H9 (cell line): Measurements from ENCODE around the gene SEMA7A. TPM values are rescaled to one million over a fixed set of nuclear protein-coding genes. Genes with fewer than 3 reads are reported as not detected.
"Not testable (repeated sequence)": the region's sequence is repeated elsewhere in the genome, so short reads cannot be mapped to it uniquely, and the experiment has no call there.

ENCODE experiments used
- DNase-seq: peaks from one replicate; pipeline ENCODE4 v3.0.0-alpha.2; 2017
- H2AFZ ChIP-seq: one replicate; pipeline ENCODE4 v1.6.1; 2013; ENCODE audit warnings: mild to moderate bottlenecking, low read length, control low read depth, moderate library complexity
- H2AK5ac ChIP-seq: 2 replicates; pipeline ENCODE4 v1.6.1; 2013; ENCODE audit warnings: low read length, control low read depth, mixed read lengths; ENCODE audit not compliant: insufficient read length
- H2BK120ac ChIP-seq: one replicate; pipeline ENCODE4 v1.6.1; 2013; ENCODE audit warnings: low read depth, mild to moderate bottlenecking, low read length, control low read depth, inconsistent platforms; ENCODE audit not compliant: poor library complexity, severe bottlenecking
- H2BK12ac ChIP-seq: 2 replicates; pipeline ENCODE4 v1.6.1; 2013; ENCODE audit warnings: low read length, control low read depth, mixed read lengths, low read depth; ENCODE audit not compliant: insufficient read length
- H2BK15ac ChIP-seq: 2 replicates; pipeline ENCODE4 v1.6.1; 2013; ENCODE audit warnings: low read depth, low read length, control low read depth
- H2BK20ac ChIP-seq: one replicate; pipeline ENCODE4 v1.6.1; 2013; ENCODE audit warnings: low read depth, mild to moderate bottlenecking, low read length, control low read depth, inconsistent platforms; ENCODE audit not compliant: poor library complexity, severe bottlenecking
- H2BK5ac ChIP-seq: 2 replicates; pipeline ENCODE4 v1.6.1; 2013; ENCODE audit warnings: low read length, control low read depth, mixed read lengths; ENCODE audit not compliant: insufficient read length
- H3K14ac ChIP-seq: 2 replicates; pipeline ENCODE4 v1.6.1; 2013; ENCODE audit warnings: low read length, control low read depth; ENCODE audit not compliant: insufficient read depth
- H3K18ac ChIP-seq: 2 replicates; pipeline ENCODE4 v1.6.1; 2013; ENCODE audit warnings: low read depth, mild to moderate bottlenecking, mixed read lengths, low read length, control low read depth; ENCODE audit not compliant: insufficient read length
- H3K23ac ChIP-seq: 2 replicates; pipeline ENCODE4 v1.6.1; 2013; ENCODE audit warnings: low read length, control low read depth, mixed read lengths, low read depth; ENCODE audit not compliant: insufficient read length
- H3K23me2 ChIP-seq: 2 replicates; pipeline ENCODE4 v1.6.1; 2013; ENCODE audit warnings: low read depth, mild to moderate bottlenecking, mixed read lengths, low read length, control low read depth; ENCODE audit not compliant: insufficient read length, poor library complexity, severe bottlenecking
- H3K27ac ChIP-seq: 2 replicates; pipeline ENCODE4 v1.5.1; 2013; ENCODE audit warnings: low read length, control low read depth, mixed read lengths, low read depth; ENCODE audit not compliant: insufficient read length
- H3K27me3 ChIP-seq: 2 replicates; pipeline ENCODE4 v1.6.1; 2013; ENCODE audit warnings: low read length, control low read depth, inconsistent platforms; ENCODE audit not compliant: insufficient read depth
- H3K4ac ChIP-seq: 2 replicates; pipeline ENCODE4 v1.6.1; 2013; ENCODE audit warnings: low read depth, mild to moderate bottlenecking, control low read depth, inconsistent platforms, low read length, moderate library complexity
- H3K4me1 ChIP-seq: 2 replicates; pipeline ENCODE4 v1.6.1; 2013; ENCODE audit warnings: low read length, control low read depth, inconsistent platforms; ENCODE audit not compliant: insufficient read depth
- H3K4me2 ChIP-seq: 2 replicates; pipeline ENCODE4 v1.6.1; 2013; ENCODE audit warnings: low read length, control low read depth, mixed read lengths; ENCODE audit not compliant: insufficient read length, insufficient read depth
- H3K56ac ChIP-seq: 2 replicates; pipeline ENCODE4 v1.6.1; 2013; ENCODE audit warnings: low read depth, mild to moderate bottlenecking, mixed read lengths, low read length, control low read depth; ENCODE audit not compliant: insufficient read length
- H3K79me1 ChIP-seq: 2 replicates; pipeline ENCODE4 v1.6.1; 2013; ENCODE audit warnings: low read depth, mild to moderate bottlenecking, moderate library complexity, low read length, control low read depth, inconsistent platforms; ENCODE audit not compliant: insufficient read depth, poor library complexity, severe bottlenecking
- H3K79me2 ChIP-seq: 2 replicates; pipeline ENCODE4 v1.6.1; 2013; ENCODE audit warnings: low read length, control low read depth, inconsistent platforms; ENCODE audit not compliant: insufficient read depth
- H3K9ac ChIP-seq: 2 replicates; pipeline ENCODE4 v1.6.1; 2013; ENCODE audit warnings: low read length, control low read depth, mixed read lengths; ENCODE audit not compliant: insufficient read length; ENCODE audit errors: extremely low read depth
- H3K9me3 ChIP-seq: one replicate; pipeline ENCODE4 v1.6.1; 2013; ENCODE audit warnings: low read depth, low read length, inconsistent platforms; ENCODE audit not compliant: control insufficient read depth
- H3T11ph ChIP-seq: one replicate; pipeline ENCODE4 v1.6.1; 2013; ENCODE audit warnings: mild to moderate bottlenecking, low read length, control low read depth, inconsistent platforms
- H4K20me1 ChIP-seq: one replicate; pipeline ENCODE4 v1.6.1; 2013; ENCODE audit not compliant: control insufficient read depth, insufficient read length, insufficient read depth
- H4K5ac ChIP-seq: 2 replicates; pipeline ENCODE4 v1.6.1; 2013; ENCODE audit warnings: low read depth, mild to moderate bottlenecking, mixed read lengths, low read length, control low read depth; ENCODE audit not compliant: insufficient read length
- H4K8ac ChIP-seq: replicated peaks from 2 replicates; pipeline ENCODE4 v1.6.1; 2013; ENCODE audit warnings: low read length, control low read depth, mixed read lengths, low read depth; ENCODE audit not compliant: insufficient read length
- H4K91ac ChIP-seq: 2 replicates; pipeline ENCODE4 v1.6.1; 2013; ENCODE audit warnings: low read depth, mild to moderate bottlenecking, moderate library complexity, mixed read lengths, low read length, control low read depth; ENCODE audit not compliant: insufficient read length
- H3K27ac Mint-ChIP-seq, 3 experiments: 2 replicates in 2 of 3; 3 replicates in 1 of 3; pipeline ENCODE4 v1.8.0; 2020 to 2021; ENCODE audit warnings: mixed read lengths in 3 of 3, mild to moderate bottlenecking in 1 of 3, moderate library complexity in 1 of 3
- H3K27me3 Mint-ChIP-seq: 2 replicates; pipeline ENCODE4 v1.8.0; 2021; ENCODE audit warnings: low read depth, mild to moderate bottlenecking, moderate library complexity, mixed read lengths
- H3K36me3 Mint-ChIP-seq, 3 experiments: 2 replicates in 2 of 3; 3 replicates in 1 of 3; pipeline ENCODE4 v1.8.0; 2020 to 2021; ENCODE audit warnings: low read depth in 3 of 3, mixed read lengths in 3 of 3; ENCODE audit not compliant: insufficient read depth in 1 of 3
- H3K4me1 Mint-ChIP-seq, 2 experiments: 2 replicates each; pipeline ENCODE4 v1.8.0; 2020; ENCODE audit warnings: mixed read lengths in 2 of 2
- H3K4me3 Mint-ChIP-seq, 2 experiments: 2 replicates in 1 of 2; 3 replicates in 1 of 2; pipeline ENCODE4 v1.8.0; 2020 to 2021; ENCODE audit warnings: mild to moderate bottlenecking in 2 of 2, mixed read lengths in 2 of 2, moderate library complexity in 1 of 2
- H3K9me3 Mint-ChIP-seq, 2 experiments: 2 replicates in 1 of 2; 3 replicates in 1 of 2; pipeline ENCODE4 v1.8.0; 2020; ENCODE audit warnings: mild to moderate bottlenecking in 2 of 2, mixed read lengths in 2 of 2, moderate library complexity in 1 of 2
- WGBS: extraction: QIAGEN DNeasy Blood & Tissue Kit; methylation state at CpG from one replicate; pipeline ENCODE4 v1.1.7; 2013; ENCODE audit warnings: missing lambda C conversion rate, low lambda C conversion rate, mixed read lengths; ENCODE audit not compliant: insufficient read length; ENCODE audit errors: extremely low coverage; 5-methylcytosine and 5-hydroxymethylcytosine counted together
- total RNA-seq: library from RNA; stranded (reverse); gene quantifications from 2 replicates; pipeline ENCODE4 v1.2.1, GENCODE V29; 2021
- TF ChIP-seq, protein P1 (sequence below): fragments of 200-600 bp; sonication (generic); conservative IDR thresholded peaks from 3 replicates; pipeline ENCODE4 v1.8.0; 2021; ENCODE audit warnings: antibody characterized with exemption, mild to moderate bottlenecking

Gene SEMA7A
- total RNA-seq, 1 experiment from 2014 or later = 5.7 TPM

DNA sequence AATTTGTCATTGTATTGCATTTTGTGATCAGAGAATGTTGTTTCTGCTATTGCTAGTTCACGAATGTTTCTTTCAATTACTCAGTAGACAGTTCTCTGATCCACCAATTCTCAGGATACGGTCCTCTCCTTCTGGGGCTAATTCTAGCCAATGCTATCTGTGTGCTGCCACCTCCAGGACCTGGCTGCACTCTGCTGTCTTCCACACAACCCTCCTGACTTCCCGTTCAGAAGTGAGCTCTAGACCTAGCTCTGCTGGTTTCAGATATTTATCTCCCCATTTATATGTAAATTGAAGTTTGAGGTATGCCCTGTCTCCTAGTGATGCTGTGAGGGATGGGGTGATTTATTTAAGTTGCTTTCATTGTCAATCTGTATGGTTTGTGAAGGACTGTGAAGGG, 48.9 kb upstream of the SEMA7A start:
- Histone ChIP-seq H3K4ac (no peak overlapping the region), H2AFZ (no peak overlapping the region), H4K20me1 (no peaks in the 10 kb centered on the region), H4K8ac (no peak overlapping the region), H3K4me1 (no peaks in the 10 kb centered on the region; the same call in 1 of the 2 replicates), H3K27ac (peak overlapping the region; percentile 24), H2BK12ac (no peak overlapping the region), H3K79me1 (no peaks in the 10 kb centered on the region), H4K91ac (no peak overlapping the region), H3K23ac (no peak overlapping the region), H3T11ph (no peak overlapping the region), H2BK120ac (no peak overlapping the region), H2AK5ac (no peak overlapping the region), H3K9me3 (no peaks in the 10 kb centered on the region), H4K5ac (no peak overlapping the region), H2BK20ac (no peak overlapping the region), H3K27me3 (no peaks in the 10 kb centered on the region), H3K23me2 (no peaks in the 10 kb centered on the region), H3K18ac (no peak overlapping the region), H2BK5ac (no peak overlapping the region), H3K79me2 (no peaks in the 10 kb centered on the region), H3K9ac (no peak overlapping the region), H3K4me2 (no peak overlapping the region), H3K14ac (no peak overlapping the region), H2BK15ac (no peak overlapping the region), H3K56ac (no peak overlapping the region)
- H3K27ac Mint-ChIP-seq = peak overlapping the region in 1 of 3 experiments; percentile 44; a peak in 2 of 7 replicates
- peak; percentile 66 for DNase-seq
- no peaks in the 10 kb centered on the region; the same call in 1 of the 2 replicates for H3K27me3 Mint-ChIP-seq
- H3K9me3 Mint-ChIP-seq = no peaks in the 10 kb centered on the region; a peak in 1 of 5 replicates
- H3K4me1 Mint-ChIP-seq = peaks cover 6 to 7% of the 10 kb centered on the region in 2 experiments
- H3K36me3 Mint-ChIP-seq = peaks cover 18 to 28% (median 27%) of the 10 kb centered on the region in 3 experiments
- WGBS = no CpG with 5 or more reads among the region's 3 CpGs
- TF ChIP-seq, protein P1, sequence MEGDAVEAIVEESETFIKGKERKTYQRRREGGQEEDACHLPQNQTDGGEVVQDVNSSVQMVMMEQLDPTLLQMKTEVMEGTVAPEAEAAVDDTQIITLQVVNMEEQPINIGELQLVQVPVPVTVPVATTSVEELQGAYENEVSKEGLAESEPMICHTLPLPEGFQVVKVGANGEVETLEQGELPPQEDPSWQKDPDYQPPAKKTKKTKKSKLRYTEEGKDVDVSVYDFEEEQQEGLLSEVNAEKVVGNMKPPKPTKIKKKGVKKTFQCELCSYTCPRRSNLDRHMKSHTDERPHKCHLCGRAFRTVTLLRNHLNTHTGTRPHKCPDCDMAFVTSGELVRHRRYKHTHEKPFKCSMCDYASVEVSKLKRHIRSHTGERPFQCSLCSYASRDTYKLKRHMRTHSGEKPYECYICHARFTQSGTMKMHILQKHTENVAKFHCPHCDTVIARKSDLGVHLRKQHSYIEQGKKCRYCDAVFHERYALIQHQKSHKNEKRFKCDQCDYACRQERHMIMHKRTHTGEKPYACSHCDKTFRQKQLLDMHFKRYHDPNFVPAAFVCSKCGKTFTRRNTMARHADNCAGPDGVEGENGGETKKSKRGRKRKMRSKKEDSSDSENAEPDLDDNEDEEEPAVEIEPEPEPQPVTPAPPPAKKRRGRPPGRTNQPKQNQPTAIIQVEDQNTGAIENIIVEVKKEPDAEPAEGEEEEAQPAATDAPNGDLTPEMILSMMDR = peak; percentile 50; the same call in 2 of the 3 replicates
- H3K4me3 Mint-ChIP-seq = no peak overlapping the region

DNA sequence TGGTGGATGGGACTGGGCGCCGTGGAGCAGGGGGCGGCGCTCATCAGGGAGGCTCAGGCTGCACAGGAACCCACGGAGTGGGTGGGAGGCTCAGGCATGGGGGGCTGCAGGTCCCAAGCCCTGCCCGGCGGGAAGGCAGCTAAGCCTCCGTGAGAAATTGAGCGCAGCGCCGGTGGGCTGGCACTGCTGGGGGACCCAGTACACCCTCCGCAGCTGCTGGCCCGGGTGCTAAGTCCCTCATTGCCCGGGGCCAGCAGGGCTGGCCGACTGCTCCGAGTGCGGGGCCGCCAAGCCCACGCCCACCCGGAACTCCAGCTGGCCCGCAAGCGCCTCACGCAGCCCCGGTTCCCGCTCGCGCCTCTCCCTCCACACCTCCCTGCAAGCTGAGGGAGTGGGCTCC, 46.6 kb upstream of the SEMA7A start:
- H3K4me1 Mint-ChIP-seq, H3K23me2 ChIP-seq, DNase-seq, H3K18ac ChIP-seq, H3T11ph ChIP-seq, H3K4me2 ChIP-seq, H3K27me3 ChIP-seq, H4K5ac ChIP-seq, H3K56ac ChIP-seq, H2BK20ac ChIP-seq, H3K27ac Mint-ChIP-seq, H4K8ac ChIP-seq, H3K27me3 Mint-ChIP-seq, H3K79me1 ChIP-seq, H3K9me3 ChIP-seq, H2BK15ac ChIP-seq, H3K4me1 ChIP-seq, H3K9me3 Mint-ChIP-seq, H3K23ac ChIP-seq, H2AK5ac ChIP-seq, H2BK12ac ChIP-seq, H4K20me1 ChIP-seq, H3K27ac ChIP-seq, H2BK5ac ChIP-seq, H4K91ac ChIP-seq, H3K4me3 Mint-ChIP-seq, H2BK120ac ChIP-seq, H3K14ac ChIP-seq, H3K79me2 ChIP-seq, H2AFZ ChIP-seq, H3K9ac ChIP-seq, H3K4ac ChIP-seq: not testable (repeated sequence)
- H3K36me3 Mint-ChIP-seq = peaks cover 18 to 28% (median 26%) of the 10 kb centered on the region in 3 experiments
- no CpG with 5 or more reads among the region's 27 CpGs for WGBS
